Measurements from ENCODE around the gene RPP25. TPM values are rescaled to one million over a fixed set of nuclear protein-coding genes. Genes with fewer than 3 reads are reported as not detected.

Gene RPP25
- total RNA-seq, 3 donors from 2014 or later (not counting 1 experiment from before 2014, with no cell fraction given) = 0.21 to 0.84 (median 0.50) TPM

DNA sequence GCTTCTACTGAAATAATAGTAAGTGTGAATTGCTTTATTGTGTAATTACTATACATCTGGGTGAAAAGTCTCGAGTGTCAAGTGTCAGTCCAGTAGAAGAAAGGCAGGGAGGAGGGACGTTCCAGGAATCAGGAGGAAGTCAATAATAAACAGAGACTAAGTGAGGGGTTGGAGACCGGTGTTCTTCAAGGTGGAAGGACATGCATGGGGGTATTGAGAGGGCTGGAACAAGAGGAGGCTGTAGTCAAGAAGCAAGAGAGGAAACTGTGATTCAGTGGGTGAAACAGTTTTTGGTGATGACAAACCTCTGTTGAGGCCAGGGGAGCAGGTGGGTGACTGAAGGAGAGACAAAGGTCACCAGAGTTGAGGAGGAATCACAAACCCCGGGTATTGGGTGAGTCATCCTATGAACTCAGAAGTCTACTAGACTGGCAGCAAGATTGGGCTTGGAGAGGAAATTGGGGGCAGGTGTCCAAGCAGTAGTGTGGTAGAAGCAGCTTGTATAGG, 27.2 kb upstream of the RPP25 start:
- H3K9me3 ChIP-seq (ENCODE audit: control insufficient read depth, insufficient read depth, low read length) = no peaks in the 10 kb centered on the region
- no peak overlapping the region for H3K27ac ChIP-seq (ENCODE audit: low read length)
- Mint-ChIP-seq H3K36me3 (no peaks in the 10 kb centered on the region), H3K4me3 (no peak overlapping the region), H3K4me1 (peaks cover 0 to 4% of the 10 kb centered on the region in 2 donors), H3K27me3 (ENCODE audit: low read depth in 2 of 2) (peaks cover 19 to 25% of the 10 kb centered on the region in 2 donors), H3K27ac (no peak overlapping the region), H3K9me3 (no peaks in the 10 kb centered on the region)
- no peaks in the 10 kb centered on the region for H3K36me3 ChIP-seq (ENCODE audit: control insufficient read depth, insufficient read depth, low read length)
- intact Hi-C loops (cut with micrococcal nuclease) = no loop called here
- H3K4me3 ChIP-seq (ENCODE audit: low read length) = no peak overlapping the region
- no peaks in the 10 kb centered on the region for H3K4me1 ChIP-seq (ENCODE audit: control insufficient read depth, insufficient read depth, low read length)
- ATAC-seq (no peak), DNase-seq (no peak)
- TF ChIP-seq CTCF (IDR thresholded peaks at IDR 0.05) = no peak
- H3K27me3 ChIP-seq (ENCODE audit: control insufficient read depth, insufficient read depth, low read length) = no peaks in the 10 kb centered on the region
- 37% methylated on average over 4 of the region's 4 CpGs for WGBS (ENCODE audit: insufficient coverage)

- H3K36me3 Mint-ChIP-seq = no peaks in the 10 kb centered on the region
- no peak for TF ChIP-seq CTCF (IDR thresholded peaks at IDR 0.05)
- no peaks in the 10 kb centered on the region for H3K9me3 Mint-ChIP-seq
- DNase-seq (no peak), ATAC-seq (no peak)
- no peak overlapping the region for H3K4me3 Mint-ChIP-seq
- no peaks in the 10 kb centered on the region for H3K4me1 ChIP-seq (ENCODE audit: control insufficient read depth, insufficient read depth, low read length)
- H3K27me3 Mint-ChIP-seq (ENCODE audit: low read depth in 2 of 2) = peaks cover 27% of the 10 kb centered on the region in 2 donors
- no peaks in the 10 kb centered on the region for H3K9me3 ChIP-seq (ENCODE audit: control insufficient read depth, insufficient read depth, low read length)
- H3K36me3 ChIP-seq (ENCODE audit: control insufficient read depth, insufficient read depth, low read length) = no peaks in the 10 kb centered on the region
- no peak overlapping the region for H3K27ac ChIP-seq (ENCODE audit: low read length)
- no peaks in the 10 kb centered on the region for H3K27me3 ChIP-seq (ENCODE audit: control insufficient read depth, insufficient read depth, low read length)
- peaks cover 0 to 4% of the 10 kb centered on the region in 2 donors for H3K4me1 Mint-ChIP-seq
- no peak overlapping the region for H3K27ac Mint-ChIP-seq
- WGBS (ENCODE audit: insufficient coverage) = 68% methylated on average over 5 of the region's 5 CpGs
- no peak overlapping the region for H3K4me3 ChIP-seq (ENCODE audit: low read length)
- intact Hi-C loops (cut with micrococcal nuclease) = no loop called here
These were observed 25.6 kb upstream of the RPP25 start for GRCh38 chr15:74982183-74982582.

GRCh38 chr15:74978503-74978902, 21.9 kb upstream of the RPP25 start:
- H3K4me1 ChIP-seq (ENCODE audit: control insufficient read depth, insufficient read depth, low read length) = no peaks in the 10 kb centered on the region
- no peaks in the 10 kb centered on the region for H3K36me3 ChIP-seq (ENCODE audit: control insufficient read depth, insufficient read depth, low read length)
- no peaks in the 10 kb centered on the region for H3K27me3 ChIP-seq (ENCODE audit: control insufficient read depth, insufficient read depth, low read length)
- Mint-ChIP-seq H3K27me3 (ENCODE audit: low read depth in 2 of 2) (peaks cover 10 to 14% of the 10 kb centered on the region in 2 donors), H3K27ac (no peak overlapping the region), H3K4me3 (no peak overlapping the region), H3K9me3 (no peaks in the 10 kb centered on the region), H3K36me3 (no peaks in the 10 kb centered on the region), H3K4me1 (no peaks in the 10 kb centered on the region)
- no peaks in the 10 kb centered on the region for H3K9me3 ChIP-seq (ENCODE audit: control insufficient read depth, insufficient read depth, low read length)
- WGBS (ENCODE audit: insufficient coverage) = 45% methylated on average over 3 of the region's 3 CpGs
- TF ChIP-seq CTCF (IDR thresholded peaks at IDR 0.05) = no peak
- no peak overlapping the region for H3K4me3 ChIP-seq (ENCODE audit: low read length)
- intact Hi-C loops (cut with micrococcal nuclease) = no loop called here
- DNase-seq = peak in 1 of 2 donors; percentile 16
- H3K27ac ChIP-seq (ENCODE audit: low read length) = no peak overlapping the region
- ATAC-seq = no peak

DNA sequence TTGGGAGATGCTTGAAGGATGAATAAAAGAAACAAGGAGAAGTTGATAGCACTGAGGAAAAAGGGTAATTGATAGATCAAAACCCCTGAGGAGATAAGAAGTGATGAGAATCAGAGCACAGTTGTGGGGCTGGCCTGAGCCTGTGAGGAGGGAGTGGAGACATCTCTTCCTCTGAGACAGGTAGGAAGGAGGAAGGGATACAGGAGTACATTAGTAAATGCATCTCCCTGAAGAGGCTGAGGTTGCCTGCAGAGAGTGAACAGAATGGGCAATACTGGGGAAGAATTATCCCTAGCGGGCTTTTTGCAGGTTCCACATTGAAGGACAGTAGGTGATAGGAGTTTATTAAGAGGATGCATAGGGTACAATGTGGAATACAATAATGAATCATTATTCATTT, 21.5 kb upstream of the RPP25 start:
- no peaks in the 10 kb centered on the region for H3K36me3 Mint-ChIP-seq
- intact Hi-C loops (cut with micrococcal nuclease) = no loop called here
- Histone ChIP-seq H3K9me3 (ENCODE audit: control insufficient read depth, insufficient read depth, low read length) (no peaks in the 10 kb centered on the region), H3K27me3 (ENCODE audit: control insufficient read depth, insufficient read depth, low read length) (no peaks in the 10 kb centered on the region), H3K27ac (ENCODE audit: low read length) (no peak overlapping the region), H3K4me1 (ENCODE audit: control insufficient read depth, insufficient read depth, low read length) (no peaks in the 10 kb centered on the region), H3K36me3 (ENCODE audit: control insufficient read depth, insufficient read depth, low read length) (no peaks in the 10 kb centered on the region), H3K4me3 (ENCODE audit: low read length) (no peak overlapping the region)
- H3K27me3 Mint-ChIP-seq (ENCODE audit: low read depth in 2 of 2) = peaks cover 8 to 14% of the 10 kb centered on the region in 2 donors
- H3K9me3 Mint-ChIP-seq = no peaks in the 10 kb centered on the region
- H3K27ac Mint-ChIP-seq = no peak overlapping the region
- no peak overlapping the region for H3K4me3 Mint-ChIP-seq
- no peak for TF ChIP-seq CTCF (IDR thresholded peaks at IDR 0.05)
- 83% methylated on average over 1 of the region's 1 CpG for WGBS (ENCODE audit: insufficient coverage)
- ATAC-seq (no peak), DNase-seq (no peak)
- no peaks in the 10 kb centered on the region for H3K4me1 Mint-ChIP-seq

Data from natural killer cell (primary cell).